ENCODE results near the gene DIAPH2.

The DIAPH2 gene

GRCh38 chrX:97260679-97261078 lies 576.0 kb downstream of the DIAPH2 start:
- no peak overlapping the region for H3K4me3 ChIP-seq (replicated peaks; ENCODE audit: low read depth, low read length)
- no peak for DNase-seq (ENCODE audit: extremely low read depth, low read depth)
- TF ChIP-seq, protein P1, sequence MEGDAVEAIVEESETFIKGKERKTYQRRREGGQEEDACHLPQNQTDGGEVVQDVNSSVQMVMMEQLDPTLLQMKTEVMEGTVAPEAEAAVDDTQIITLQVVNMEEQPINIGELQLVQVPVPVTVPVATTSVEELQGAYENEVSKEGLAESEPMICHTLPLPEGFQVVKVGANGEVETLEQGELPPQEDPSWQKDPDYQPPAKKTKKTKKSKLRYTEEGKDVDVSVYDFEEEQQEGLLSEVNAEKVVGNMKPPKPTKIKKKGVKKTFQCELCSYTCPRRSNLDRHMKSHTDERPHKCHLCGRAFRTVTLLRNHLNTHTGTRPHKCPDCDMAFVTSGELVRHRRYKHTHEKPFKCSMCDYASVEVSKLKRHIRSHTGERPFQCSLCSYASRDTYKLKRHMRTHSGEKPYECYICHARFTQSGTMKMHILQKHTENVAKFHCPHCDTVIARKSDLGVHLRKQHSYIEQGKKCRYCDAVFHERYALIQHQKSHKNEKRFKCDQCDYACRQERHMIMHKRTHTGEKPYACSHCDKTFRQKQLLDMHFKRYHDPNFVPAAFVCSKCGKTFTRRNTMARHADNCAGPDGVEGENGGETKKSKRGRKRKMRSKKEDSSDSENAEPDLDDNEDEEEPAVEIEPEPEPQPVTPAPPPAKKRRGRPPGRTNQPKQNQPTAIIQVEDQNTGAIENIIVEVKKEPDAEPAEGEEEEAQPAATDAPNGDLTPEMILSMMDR (IDR thresholded peaks at IDR 0.05; ENCODE audit: low read depth, low read length, missing control alignments): no peak

DNA sequence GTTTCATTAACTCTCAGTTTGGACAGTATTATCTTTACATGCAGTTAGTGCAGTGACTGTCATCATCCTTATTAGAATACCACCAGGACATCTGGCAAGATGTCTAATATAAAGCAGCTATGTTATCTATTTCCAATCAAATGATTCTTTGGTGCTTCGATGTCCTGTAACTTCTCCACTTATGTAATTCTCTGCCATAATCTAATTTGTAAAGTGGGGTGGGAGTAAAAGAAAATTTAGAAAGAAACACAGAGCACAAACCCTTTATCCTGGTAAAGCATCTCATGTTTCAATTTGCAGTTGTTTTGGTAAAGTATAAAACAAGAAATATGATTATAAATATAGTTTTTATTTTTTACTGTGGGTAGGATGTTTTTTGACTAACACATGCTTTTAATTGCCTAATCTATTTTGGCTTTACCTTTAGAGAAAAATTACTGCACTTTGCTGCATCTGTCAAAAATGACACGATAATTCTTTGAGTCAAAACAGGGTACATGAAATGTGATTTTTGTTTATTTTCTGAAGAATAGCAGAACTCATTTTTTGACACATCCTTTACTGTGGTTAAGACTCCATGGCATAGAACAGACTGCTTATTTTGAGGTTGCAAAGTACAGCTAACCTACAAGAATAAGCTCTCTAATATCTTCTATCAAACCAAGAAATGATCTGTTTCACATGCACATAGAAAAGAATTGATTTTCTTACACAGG lies 581.9 kb downstream of the DIAPH2 start:
- TF ChIP-seq, protein P1 (IDR thresholded peaks at IDR 0.05; ENCODE audit: low read depth, low read length, missing control alignments): no peak
- H3K4me3 ChIP-seq (replicated peaks; ENCODE audit: low read depth, low read length): no peak overlapping the region
- DNase-seq (ENCODE audit: extremely low read depth, low read depth): no peak

GRCh38 chrX:97267396-97268181 lies 582.9 kb downstream of the DIAPH2 start:
- no peak overlapping the region for H3K4me3 ChIP-seq (replicated peaks; ENCODE audit: low read depth, low read length)
- no peak for DNase-seq (ENCODE audit: extremely low read depth, low read depth)
- TF ChIP-seq, protein P1 (IDR thresholded peaks at IDR 0.05; ENCODE audit: low read depth, low read length, missing control alignments): no peak

DNA sequence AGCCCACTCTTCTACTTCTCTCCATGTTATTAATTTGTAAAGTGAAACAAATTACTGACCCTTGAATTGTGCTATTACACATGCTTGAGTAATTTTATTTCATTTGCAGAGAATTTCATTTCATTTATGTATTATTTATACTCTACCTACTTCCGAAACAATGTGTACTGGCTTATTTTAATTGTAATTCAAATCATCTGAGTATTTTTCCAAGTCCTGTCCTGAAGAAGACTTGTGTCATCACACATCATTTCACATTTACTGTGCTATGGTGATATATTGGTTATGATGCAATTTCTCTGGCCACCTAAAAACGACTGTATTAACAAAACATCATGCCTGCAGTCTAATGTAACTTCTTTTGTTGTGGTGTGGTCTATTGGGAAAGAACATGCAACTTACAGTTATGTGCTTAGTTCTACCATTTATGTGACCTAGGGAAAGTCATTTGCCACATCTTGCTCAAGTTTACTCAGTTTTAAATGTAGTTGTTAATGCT lies 583.6 kb downstream of the DIAPH2 start:
- TF ChIP-seq, protein P1 (IDR thresholded peaks at IDR 0.05; ENCODE audit: low read depth, low read length, missing control alignments): no peak
- DNase-seq (ENCODE audit: extremely low read depth, low read depth): no peak
- H3K4me3 ChIP-seq (replicated peaks; ENCODE audit: low read depth, low read length): no peak overlapping the region

- no peak overlapping the region for H3K4me3 ChIP-seq (replicated peaks; ENCODE audit: low read depth, low read length)
- DNase-seq (ENCODE audit: extremely low read depth, low read depth): no peak
- TF ChIP-seq, protein P1 (IDR thresholded peaks at IDR 0.05; ENCODE audit: low read depth, low read length, missing control alignments): no peak
Observed at GRCh38 chrX:97284531-97284930, 599.9 kb downstream of the DIAPH2 start.

DNA sequence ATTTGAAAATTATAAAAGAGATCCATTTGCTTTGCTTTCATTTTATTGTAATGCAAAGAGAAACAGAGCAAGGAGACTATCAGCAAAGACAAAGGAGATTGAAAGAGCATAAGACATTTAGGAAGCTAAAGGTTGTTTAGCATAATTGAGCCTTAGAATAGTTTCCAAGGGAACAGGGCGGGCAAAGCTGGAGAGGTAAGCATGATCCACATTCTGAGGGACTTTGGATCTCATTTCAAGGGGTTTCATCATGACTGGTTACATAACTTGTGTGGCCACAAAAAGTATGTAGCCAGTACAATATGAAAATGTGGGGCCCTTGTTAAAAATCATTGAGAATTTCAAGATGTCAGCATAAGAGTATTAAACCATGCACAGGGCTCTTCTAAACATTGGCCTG lies 605.6 kb downstream of the DIAPH2 start:
- no peak for DNase-seq (ENCODE audit: extremely low read depth, low read depth)
- no peak overlapping the region for H3K4me3 ChIP-seq (replicated peaks; ENCODE audit: low read depth, low read length)
- TF ChIP-seq, protein P1 (IDR thresholded peaks at IDR 0.05; ENCODE audit: low read depth, low read length, missing control alignments): no peak

Data from HFF-Myc (cell line).